ENCODE results near the gene BAG3.
A peak's percentile ranks its signal among the peaks of the same experiment; 100 is the strongest.
"Not testable (repeated sequence)": the region's sequence is repeated elsewhere in the genome, so short reads cannot be mapped to it uniquely, and the experiment has no call there.

Gene BAG3

GRCh38 chr10:119694608-119695007, 43.4 kb downstream of the BAG3 start:
- no peak for DNase-seq

DNA sequence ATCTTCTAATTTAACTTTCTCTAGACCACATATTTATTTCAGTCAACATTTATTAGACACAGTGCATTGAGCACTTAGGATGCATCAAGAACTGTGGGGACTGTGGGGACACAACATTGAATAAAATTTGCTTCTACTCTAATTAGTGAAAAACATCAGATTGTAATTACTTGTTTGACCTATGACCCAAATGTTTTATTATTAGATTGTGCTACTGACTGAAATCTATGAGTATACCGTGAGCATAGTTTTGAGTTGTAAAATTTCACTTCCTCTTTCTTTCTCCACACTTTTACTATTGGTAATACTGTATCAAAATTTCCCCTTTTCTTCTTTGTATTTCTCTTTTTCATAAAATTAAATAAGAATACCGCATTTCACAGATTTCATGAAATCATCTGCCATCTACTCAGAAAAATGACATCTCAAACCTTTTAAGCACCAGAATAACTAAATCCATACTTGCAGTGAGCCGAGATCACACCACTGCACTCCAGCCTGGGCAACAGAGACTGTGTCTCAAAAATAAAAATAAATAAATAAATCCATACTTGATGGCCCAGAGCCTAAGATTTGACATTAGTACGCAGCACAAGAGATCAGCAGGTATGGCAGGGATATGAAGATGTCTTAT, 49.3 kb downstream of the BAG3 start:
- DNase-seq = no peak

- no peak for DNase-seq
Observed at GRCh38 chr10:119701861-119702260, 50.7 kb downstream of the BAG3 start.

DNA sequence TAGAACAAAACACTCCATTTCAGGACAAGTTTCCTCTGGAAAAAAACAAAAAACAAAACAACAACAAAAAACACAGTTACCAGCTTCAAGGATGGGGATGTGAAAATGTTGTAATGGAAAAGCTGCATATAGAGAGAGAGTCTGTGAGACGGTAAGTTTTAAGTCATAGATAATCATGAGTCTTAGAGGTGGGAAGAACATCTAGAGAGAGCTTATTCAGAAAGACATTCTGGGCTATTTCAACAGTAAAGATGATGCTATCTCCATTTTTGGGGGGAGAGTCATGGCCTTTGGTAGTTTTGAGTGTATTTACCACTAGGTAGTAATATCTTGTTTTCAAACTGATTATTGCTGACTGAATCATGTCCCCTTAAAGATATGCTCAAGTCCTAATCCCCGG, 51.4 kb downstream of the BAG3 start:
- no peak for DNase-seq

DNA sequence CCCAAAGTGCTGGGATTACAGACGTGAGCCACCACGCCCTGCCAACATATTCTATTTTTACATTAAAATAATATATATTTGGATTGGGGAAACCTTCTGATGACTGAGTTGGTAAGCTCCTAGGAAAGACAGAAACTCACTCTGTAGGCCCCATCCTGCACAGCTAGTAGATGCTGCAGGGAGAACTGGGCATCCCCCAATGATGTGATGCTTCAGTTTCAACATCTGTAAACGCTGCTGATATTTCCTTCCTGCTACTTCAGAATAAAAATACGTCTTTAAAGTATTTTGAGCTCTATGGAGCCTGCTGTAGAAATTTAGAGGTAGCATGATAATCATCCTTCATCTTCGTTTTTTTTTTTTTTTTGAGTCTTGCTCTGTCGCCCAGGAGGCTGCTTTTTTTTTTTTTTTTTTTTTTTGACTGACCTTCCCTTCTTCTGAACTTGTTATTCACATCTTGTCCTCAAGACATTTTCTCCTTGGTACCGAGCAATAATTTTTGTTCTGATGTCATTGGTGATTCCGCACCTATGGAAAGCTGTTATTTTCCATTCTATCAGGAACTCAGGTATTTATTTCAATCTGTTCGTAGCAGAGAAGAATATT, 52.8 kb downstream of the BAG3 start:
- DNase-seq = no peak

GRCh38 chr10:119705434-119705831, 54.3 kb downstream of the BAG3 start:
- no peak for DNase-seq

DNA sequence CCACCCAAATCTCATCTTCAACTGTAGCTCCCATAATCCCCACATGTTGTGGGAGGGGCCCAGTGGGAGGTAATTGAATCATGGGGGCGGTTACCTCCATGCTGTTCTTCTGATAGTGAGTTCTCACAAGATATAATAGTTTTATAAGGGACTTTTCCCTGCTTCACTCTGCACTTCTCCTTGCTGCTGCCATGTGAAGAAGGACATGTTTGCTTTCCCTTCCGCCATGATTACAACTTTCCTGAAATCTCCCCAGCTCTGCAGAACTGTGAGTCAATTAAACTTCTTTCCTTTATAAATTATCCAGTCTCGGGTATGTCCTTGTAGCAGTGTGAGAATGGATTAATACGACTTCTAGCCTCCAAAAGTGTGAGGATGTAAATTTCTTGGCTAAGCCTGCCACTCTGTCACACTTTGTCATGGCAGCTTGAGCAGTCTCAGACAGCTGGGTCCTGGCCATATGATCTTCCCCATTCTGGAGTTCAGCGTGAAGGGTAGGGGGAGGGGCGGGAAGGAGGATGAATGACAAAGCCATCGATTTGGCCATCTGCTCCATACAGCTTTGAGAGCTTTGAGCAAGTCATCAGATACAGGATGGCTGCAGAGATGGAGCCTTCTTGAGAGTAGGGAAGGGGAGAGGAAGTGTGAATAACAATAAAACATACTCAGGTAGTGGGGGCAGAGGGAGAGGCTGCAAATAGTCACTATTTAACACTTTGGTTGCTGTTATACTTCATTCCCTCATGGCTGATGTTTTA, 55.5 kb downstream of the BAG3 start:
- no peak for DNase-seq

GRCh38 chr10:119707331-119707730, 56.2 kb downstream of the BAG3 start:
- not testable (repeated sequence) for DNase-seq

DNA sequence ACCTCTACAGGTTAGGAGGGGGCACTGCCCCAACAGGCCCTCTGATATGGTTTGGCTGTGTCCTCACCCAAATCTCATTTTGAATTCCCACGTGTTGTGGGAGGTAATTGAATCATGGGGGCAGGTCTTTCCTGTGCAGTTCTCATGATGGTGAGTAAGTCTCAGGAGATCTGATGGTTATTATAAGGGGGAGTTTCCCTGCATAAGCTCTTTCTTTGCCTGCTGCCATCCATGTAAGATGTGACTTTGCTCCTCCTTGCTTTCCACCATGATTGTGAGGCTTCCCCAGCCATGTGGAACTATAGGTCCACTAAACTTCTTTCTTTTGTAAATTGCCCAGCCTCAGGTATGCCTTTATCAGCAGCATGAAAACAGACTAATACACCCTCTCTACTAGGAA, 59.8 kb downstream of the BAG3 start:
- not testable (repeated sequence) for DNase-seq

DNA sequence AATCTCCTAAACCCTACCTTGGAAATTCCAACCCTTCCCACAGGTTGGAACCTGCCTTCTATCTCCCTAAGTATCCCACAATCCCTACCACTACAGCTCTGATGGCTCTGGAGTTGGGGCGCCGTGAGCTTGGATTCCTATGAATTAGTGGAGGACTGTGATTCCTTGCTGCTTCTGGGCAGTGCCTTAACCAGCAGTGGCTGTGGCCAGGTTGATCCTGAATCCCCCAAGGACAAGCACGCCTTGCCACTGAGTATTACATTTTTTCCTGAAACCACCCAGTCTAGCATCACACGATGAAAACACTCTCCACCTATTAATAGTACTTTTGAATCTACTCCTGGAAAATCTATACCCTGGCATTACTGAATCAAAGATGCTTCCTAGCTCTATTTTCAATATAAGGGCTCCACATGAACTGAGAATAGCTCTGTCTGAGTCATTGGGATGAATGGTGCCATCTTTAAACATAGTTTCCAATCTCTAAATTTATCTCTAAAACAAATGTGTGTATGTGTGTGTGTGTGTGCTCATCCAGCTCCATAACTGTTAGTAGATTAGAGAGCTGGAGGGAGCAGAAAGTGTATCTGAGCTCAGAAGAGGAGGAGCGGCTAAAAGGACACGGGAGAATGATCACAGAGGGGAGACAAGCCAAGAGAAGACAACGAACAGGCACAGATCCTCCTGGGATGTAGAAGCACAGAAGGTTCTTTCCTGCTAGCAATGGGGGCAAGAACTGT, 62.7 kb downstream of the BAG3 start:
- no peak for DNase-seq

DNA sequence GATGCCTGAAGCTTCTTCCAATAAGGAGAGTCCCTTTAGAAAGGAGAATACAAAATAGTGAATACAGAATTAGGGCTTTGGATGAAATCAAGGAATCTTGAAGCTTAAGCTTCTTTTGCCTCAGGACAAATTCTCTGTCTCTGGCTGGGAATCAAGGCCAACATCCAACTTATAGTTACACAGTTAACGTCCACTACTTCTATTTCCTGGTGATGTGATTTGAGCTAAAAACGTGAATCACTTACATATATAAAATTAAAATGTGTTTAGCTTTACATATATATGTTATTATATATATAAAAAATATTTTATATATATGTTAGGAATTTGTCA, 63.3 kb downstream of the BAG3 start:
- no peak for DNase-seq

DNA sequence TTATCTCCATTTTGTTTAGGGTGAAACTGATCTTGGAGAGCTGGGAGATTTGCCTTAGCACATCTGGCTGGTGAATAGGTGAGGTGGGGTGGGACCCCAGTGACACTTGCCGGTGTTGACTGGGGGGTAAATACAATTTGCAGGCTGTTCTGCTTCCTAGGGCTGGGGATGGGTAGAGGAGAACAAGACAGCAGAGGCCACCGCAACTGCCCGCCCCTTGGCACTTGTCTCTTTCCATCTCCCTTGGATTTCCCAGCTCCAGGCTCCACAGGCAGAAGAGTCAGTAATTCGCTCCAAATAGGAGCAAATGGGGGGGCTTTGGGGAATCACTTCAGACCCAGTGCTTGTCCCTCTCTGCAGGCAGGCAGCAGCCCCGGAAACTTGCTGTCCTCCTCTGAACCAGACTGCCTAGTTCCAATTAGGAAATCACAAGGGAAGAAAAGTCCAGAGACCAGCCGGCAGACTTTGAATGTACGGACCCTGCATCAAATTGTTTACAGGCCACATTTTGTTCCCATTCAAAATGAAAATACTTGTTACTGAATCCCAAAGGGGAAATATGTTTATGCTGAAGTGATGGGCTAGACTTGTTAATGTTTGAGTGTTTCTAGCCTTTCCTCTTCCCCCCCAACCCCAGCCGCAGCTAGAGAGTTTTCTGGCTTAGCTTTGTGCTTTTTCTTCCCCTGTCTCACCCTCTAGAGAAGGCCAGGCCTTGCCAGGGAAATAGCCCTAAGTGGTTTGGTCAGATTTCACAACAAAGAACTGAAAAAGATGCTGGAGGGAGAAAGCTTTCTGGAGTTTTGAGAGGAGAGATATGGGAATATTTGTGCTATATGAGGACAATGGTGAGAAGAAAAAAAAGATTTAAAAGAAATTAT, 64.7 kb downstream of the BAG3 start:
- DNase-seq = no peak

GRCh38 chr10:119723161-119723560, 72.0 kb downstream of the BAG3 start:
- no peak for DNase-seq

GRCh38 chr10:119723624-119724023, 72.4 kb downstream of the BAG3 start:
- no peak for DNase-seq

DNA sequence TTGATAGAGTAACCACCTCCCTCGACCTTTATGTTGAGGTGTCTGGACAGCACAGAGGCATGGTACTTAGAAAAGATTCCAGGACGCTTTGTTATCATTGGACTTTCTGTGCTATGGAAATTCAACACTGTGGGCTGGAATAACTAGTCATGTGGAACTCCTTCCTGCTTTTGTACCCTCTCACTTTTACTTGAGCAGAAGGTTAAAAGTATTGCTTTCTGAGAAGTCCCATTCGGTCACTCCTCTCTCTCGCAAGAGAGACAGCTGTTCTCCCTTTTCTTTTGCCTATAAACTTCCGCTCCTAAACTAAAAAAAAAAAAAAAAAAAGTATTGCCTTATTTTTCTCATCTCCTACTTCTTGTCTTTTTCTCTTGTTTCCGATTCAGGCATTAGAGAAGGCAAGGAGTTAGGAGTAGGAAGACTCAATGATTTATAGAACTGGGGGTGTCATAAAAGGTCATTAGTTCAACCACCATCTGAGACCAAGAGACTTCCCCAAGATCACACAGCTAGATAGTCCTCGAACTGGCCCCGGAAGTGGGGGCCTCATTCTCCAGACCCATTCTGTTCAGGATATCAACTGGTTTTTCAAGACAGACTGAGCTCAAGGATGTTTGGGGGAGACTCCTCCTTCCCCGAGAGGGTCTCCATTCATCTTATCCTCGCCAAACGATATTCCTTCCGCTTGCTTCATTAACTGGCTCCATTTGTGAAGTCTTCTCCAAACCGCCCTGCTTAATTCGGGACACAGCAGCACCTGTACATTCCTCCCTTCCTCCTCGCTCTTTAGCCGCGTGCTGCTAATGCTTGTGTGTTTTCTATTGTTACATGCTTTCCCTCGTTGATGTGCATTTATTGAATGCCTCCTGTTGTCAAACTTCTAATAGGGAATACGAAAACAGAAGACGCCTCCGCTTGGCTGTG, 73.7 kb downstream of the BAG3 start:
- DNase-seq = no peak

- DNase-seq = no peak
Observed at GRCh38 chr10:119725517-119725827, 74.3 kb downstream of the BAG3 start.

DNA sequence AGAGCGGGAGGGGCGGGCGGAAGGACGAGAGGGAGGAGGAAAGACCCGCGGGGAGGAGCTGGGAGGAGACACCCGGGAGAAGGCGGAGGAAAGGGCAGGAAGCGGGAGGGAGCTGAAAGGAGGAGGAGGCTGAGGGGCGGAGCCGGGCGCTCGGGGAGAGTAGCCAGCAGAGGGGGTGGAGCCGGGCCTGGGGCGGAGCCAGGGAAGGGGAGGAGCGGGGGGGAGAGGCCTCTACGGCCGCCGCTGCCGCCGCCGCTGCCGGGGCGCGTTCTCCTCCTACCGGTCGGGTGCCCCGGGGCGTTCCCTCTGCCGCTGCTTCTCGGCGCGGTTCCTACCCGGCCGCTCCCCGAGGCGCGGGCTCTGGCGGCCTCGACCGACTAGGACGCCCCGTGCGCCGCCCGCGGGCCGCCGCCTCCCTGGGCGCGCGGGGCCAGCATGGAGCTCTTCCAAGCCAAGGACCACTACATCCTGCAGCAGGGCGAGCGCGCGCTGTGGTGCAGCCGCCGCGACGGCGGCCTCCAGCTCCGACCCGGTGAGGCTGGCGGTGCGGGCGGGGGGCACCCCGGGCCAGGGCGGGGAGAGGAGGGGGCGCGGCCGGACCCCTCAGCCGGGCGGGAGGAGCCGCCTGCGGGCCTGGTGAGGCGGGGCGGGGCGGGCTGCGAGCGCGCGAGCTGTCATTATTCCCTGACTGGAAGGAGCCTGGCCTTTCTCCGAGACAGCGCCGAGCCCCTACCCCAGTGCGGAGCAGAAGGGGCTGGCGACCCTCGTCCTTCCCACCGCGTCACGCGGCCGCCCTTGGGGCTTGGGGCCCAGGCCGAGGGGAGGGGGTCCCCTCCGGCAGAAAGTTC, 74.9 kb downstream of the BAG3 start, which contains the start of gene INPP5F:
TSS of gene INPP5F (plus strand) at position 223 of the 848 bp plus-strand sequence. CDS start at position 436, 213 bp downstream.
- peak; percentile 98 for DNase-seq

- DNase-seq = no peak
Observed at GRCh38 chr10:119726676-119727261, 75.6 kb downstream of the BAG3 start.
